ENCODE results near the gene CACNA2D4. TPM values are rescaled to one million over a fixed set of nuclear protein-coding genes. Genes with fewer than 3 reads are reported as not detected.
A peak's percentile ranks its signal among the peaks of the same experiment; 100 is the strongest.
"Not testable (repeated sequence)": the region's sequence is repeated elsewhere in the genome, so short reads cannot be mapped to it uniquely, and the experiment has no call there.

CACNA2D4 gene
- total and polyA plus RNA-seq, 5 donors from 2014 or later = 2.9 to 10.4 (median 6.4) TPM

DNA sequence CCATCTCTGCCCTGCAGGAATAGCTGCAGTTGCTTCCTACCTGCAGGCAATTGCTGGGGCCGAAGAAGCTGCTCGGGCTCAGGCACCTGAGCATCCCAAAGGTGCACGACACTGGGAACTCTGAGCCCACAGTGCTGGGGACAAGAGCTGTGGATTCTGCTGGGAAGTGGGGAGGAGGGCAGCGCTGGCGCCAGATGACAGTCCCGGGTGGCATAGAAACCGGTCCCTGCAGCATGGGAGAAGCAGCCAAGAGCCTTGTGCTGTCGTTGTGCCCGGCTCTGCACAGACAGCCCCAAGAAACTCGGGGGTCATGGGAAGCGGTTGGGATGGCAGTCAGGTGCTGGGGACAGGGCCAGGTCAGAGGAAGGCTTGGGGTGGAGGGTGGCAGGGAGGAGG is 97.6 kb downstream of the CACNA2D4 start:
- DNase-seq (no peak), ATAC-seq (ENCODE audit: low read depth in 2 of 2) (no peak)
- Mint-ChIP-seq H3K27ac (no peak overlapping the region), H3K4me3 (no peak overlapping the region), H3K36me3 (no peaks in the 10 kb centered on the region), H3K27me3 (peaks cover 31% of the 10 kb centered on the region), H3K9me3 (peaks cover 0 to 4% (median 0%) of the 10 kb centered on the region in 7 donors), H3K4me1 (peaks cover 0 to 4% (median 0%) of the 10 kb centered on the region in 4 donors)
- no peaks in the 10 kb centered on the region for H3K4me1 ChIP-seq (ENCODE audit: control insufficient read depth, insufficient read depth, low read length, poor library complexity, severe bottlenecking)
- no peak overlapping the region for H3K4me3 ChIP-seq (ENCODE audit: low read depth, low read length)
- no peak overlapping the region for H3K27ac ChIP-seq (ENCODE audit: insufficient read depth, low read length, poor library complexity, severe bottlenecking)
- no peaks in the 10 kb centered on the region for H3K36me3 ChIP-seq (ENCODE audit: control insufficient read depth, insufficient read depth, low read length)
- no peaks in the 10 kb centered on the region for H3K9me3 ChIP-seq (ENCODE audit: control insufficient read depth in 2 of 2, low read length in 2 of 2)
- no peaks in the 10 kb centered on the region for H3K27me3 ChIP-seq (ENCODE audit: control insufficient read depth, insufficient read depth, low read length)

DNA sequence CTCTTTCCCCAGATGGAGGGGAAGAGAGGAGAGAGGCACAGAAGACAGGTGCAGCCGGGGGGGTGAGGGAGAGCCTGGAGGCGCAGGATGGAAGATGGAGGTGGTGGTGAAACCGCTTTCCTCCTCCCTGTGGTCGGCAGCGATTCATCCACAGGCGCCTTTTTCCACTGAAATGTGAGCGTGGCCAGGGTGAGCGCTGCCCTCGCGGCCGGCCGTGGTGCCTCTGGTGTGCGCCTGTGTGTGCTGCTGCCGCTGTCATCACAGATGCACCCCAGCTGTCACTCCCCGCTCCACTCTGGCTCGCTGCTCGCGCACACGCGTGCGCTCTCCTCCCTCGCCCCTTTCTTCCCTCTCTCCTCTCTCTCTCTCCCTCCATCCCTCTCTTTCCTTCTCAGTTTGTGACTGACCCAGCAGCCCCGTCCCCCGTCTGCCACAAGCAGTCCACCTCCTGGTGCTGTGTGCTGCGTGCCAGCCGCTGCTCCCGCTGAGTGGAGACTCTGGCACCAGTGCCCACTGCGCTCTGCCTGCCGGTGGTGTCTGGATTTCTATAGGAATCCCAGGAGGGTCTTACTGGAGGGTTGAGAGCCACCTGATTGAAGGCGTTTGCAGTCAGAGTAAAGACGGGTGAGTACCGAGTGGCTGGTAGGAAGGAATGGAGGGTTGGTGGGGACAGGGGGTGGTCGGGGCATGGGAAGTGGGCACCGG is 98.1 kb downstream of the CACNA2D4 start, which contains the start of gene LRTM2:
Gene LRTM2 (plus strand): TSS at position 375 of the 705 bp plus-strand sequence. CDS start 7,584 bp downstream, outside the sequence.
- H3K27ac Mint-ChIP-seq = no peak within 1 kb of the TSS
- Histone ChIP-seq H3K4me3 (ENCODE audit: low read depth, low read length) (no peak within 1 kb of the TSS), H3K9me3 (ENCODE audit: control insufficient read depth in 2 of 2, low read length in 2 of 2) (no peaks in the 10 kb centered on the region), H3K4me1 (ENCODE audit: control insufficient read depth, insufficient read depth, low read length, poor library complexity, severe bottlenecking) (no peaks in the 10 kb centered on the region), H3K27ac (ENCODE audit: insufficient read depth, low read length, poor library complexity, severe bottlenecking) (no peak within 1 kb of the TSS), H3K36me3 (ENCODE audit: control insufficient read depth, insufficient read depth, low read length) (no peaks in the 10 kb centered on the region), H3K27me3 (ENCODE audit: control insufficient read depth, insufficient read depth, low read length) (no peaks in the 10 kb centered on the region)
- H3K9me3 Mint-ChIP-seq = peaks cover 0 to 4% (median 0%) of the 10 kb centered on the region in 7 donors
- H3K36me3 Mint-ChIP-seq = no peaks in the 10 kb centered on the region
- ATAC-seq (ENCODE audit: low read depth in 2 of 2) = no peak
- H3K27me3 Mint-ChIP-seq = peaks cover 37% of the 10 kb centered on the region
- no peak within 1 kb of the TSS for H3K4me3 Mint-ChIP-seq
- no peak for DNase-seq
- peaks cover 0 to 4% (median 0%) of the 10 kb centered on the region in 4 donors for H3K4me1 Mint-ChIP-seq

DNA sequence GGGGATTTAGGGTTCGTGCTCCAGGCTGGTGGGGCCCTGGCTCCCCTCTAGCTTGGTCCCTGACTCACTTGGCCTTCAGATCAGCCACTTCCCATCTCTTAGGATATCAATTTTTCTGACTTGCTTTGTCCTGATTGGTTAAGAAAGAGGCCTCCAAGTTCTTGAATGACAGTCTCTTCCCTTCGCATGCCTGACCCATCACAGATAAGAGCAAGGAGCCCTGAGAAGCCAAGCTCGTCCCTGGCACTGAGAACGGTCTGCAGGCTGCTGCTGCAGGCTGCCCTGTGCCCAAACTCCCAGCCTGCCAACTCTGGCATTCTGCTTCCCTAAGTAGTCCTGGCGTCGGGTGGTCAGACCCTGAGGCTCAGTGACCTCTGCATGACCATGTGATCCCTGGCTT is 98.9 kb downstream of the CACNA2D4 start:
- no peak overlapping the region for H3K27ac Mint-ChIP-seq
- peaks cover 43% of the 10 kb centered on the region for H3K27me3 Mint-ChIP-seq

DNA sequence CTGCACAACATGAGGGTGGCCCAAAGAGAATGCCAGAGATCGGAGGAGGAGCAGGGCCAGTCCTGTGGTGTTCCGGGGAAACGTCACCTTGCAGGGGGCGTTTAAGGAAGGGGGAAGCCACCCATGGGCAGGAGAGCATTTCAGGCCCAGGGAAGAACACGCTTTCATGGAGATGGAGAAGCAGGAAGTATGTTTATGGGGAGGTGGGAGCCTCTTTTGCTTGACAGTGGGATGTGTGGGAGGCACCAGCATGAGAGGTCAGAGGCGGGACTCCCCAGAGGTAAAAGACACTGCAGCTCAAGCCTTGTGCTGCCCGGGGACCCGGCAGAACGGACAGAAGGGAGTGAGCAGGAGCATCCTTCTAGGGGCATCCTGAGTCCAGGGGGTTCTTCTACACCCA is 99.4 kb downstream of the CACNA2D4 start:
- no peaks in the 10 kb centered on the region for H3K36me3 ChIP-seq (ENCODE audit: control insufficient read depth, insufficient read depth, low read length)
- Mint-ChIP-seq H3K4me1 (peaks cover 0 to 4% (median 0%) of the 10 kb centered on the region in 4 donors), H3K27ac (no peak overlapping the region), H3K27me3 (peaks cover 47% of the 10 kb centered on the region), H3K36me3 (no peaks in the 10 kb centered on the region), H3K4me3 (no peak overlapping the region), H3K9me3 (peaks cover 0 to 4% (median 0%) of the 10 kb centered on the region in 7 donors)
- no peak overlapping the region for H3K4me3 ChIP-seq (ENCODE audit: low read depth, low read length)
- no peaks in the 10 kb centered on the region for H3K27me3 ChIP-seq (ENCODE audit: control insufficient read depth, insufficient read depth, low read length)
- no peaks in the 10 kb centered on the region for H3K9me3 ChIP-seq (ENCODE audit: control insufficient read depth in 2 of 2, low read length in 2 of 2)
- ATAC-seq (ENCODE audit: low read depth in 2 of 2) (no peak), DNase-seq (no peak)
- no peak overlapping the region for H3K27ac ChIP-seq (ENCODE audit: insufficient read depth, low read length, poor library complexity, severe bottlenecking)
- H3K4me1 ChIP-seq (ENCODE audit: control insufficient read depth, insufficient read depth, low read length, poor library complexity, severe bottlenecking) = no peaks in the 10 kb centered on the region

More for the DNA sequence above, 98.9 kb downstream of the CACNA2D4 start:
- no peak overlapping the region for H3K27ac ChIP-seq (ENCODE audit: insufficient read depth, low read length, poor library complexity, severe bottlenecking)
- H3K36me3 Mint-ChIP-seq = no peaks in the 10 kb centered on the region
- no peaks in the 10 kb centered on the region for H3K4me1 ChIP-seq (ENCODE audit: control insufficient read depth, insufficient read depth, low read length, poor library complexity, severe bottlenecking)
- ATAC-seq (ENCODE audit: low read depth in 2 of 2) (no peak), DNase-seq (no peak)
- H3K4me3 Mint-ChIP-seq = no peak overlapping the region
- H3K9me3 ChIP-seq (ENCODE audit: control insufficient read depth in 2 of 2, low read length in 2 of 2) = no peaks in the 10 kb centered on the region
- H3K4me3 ChIP-seq (ENCODE audit: low read depth, low read length) = no peak overlapping the region
- H3K36me3 ChIP-seq (ENCODE audit: control insufficient read depth, insufficient read depth, low read length) = no peaks in the 10 kb centered on the region
- peaks cover 0 to 4% (median 0%) of the 10 kb centered on the region in 7 donors for H3K9me3 Mint-ChIP-seq
- no peaks in the 10 kb centered on the region for H3K27me3 ChIP-seq (ENCODE audit: control insufficient read depth, insufficient read depth, low read length)
- H3K4me1 Mint-ChIP-seq = peaks cover 0 to 4% (median 0%) of the 10 kb centered on the region in 4 donors

DNA sequence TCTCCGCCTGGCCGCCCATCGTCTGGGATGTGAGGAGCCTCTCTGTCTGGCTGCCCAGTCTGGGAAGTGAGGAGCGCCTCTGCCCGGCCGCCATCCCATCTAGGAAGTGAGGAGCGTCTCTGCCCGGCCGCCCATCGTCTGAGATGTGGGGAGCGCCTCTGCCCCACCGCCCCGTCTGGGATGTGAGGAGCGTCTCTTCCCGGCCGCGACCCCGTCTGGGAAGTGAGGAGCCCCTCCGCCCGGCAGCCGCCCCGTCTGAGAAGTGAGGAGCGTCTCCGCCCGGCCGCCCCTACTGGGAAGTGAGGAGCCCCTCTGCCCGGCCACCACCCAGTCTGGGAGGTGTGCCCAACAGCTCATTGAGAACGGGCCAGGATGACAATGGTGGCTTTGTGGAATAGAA is 100.5 kb downstream of the CACNA2D4 start:
- H3K27ac ChIP-seq (ENCODE audit: insufficient read depth, low read length, poor library complexity, severe bottlenecking); H3K36me3 Mint-ChIP-seq; H3K4me1 ChIP-seq (ENCODE audit: control insufficient read depth, insufficient read depth, low read length, poor library complexity, severe bottlenecking); ATAC-seq (ENCODE audit: low read depth in 2 of 2); H3K27ac Mint-ChIP-seq; H3K4me3 ChIP-seq (ENCODE audit: low read depth, low read length); H3K9me3 ChIP-seq (ENCODE audit: control insufficient read depth in 2 of 2, low read length in 2 of 2); H3K4me3 Mint-ChIP-seq; H3K9me3 Mint-ChIP-seq; H3K36me3 ChIP-seq (ENCODE audit: control insufficient read depth, insufficient read depth, low read length); H3K4me1 Mint-ChIP-seq; DNase-seq; H3K27me3 ChIP-seq (ENCODE audit: control insufficient read depth, insufficient read depth, low read length): not testable (repeated sequence)
- H3K27me3 Mint-ChIP-seq = peaks cover 42% of the 10 kb centered on the region

DNA sequence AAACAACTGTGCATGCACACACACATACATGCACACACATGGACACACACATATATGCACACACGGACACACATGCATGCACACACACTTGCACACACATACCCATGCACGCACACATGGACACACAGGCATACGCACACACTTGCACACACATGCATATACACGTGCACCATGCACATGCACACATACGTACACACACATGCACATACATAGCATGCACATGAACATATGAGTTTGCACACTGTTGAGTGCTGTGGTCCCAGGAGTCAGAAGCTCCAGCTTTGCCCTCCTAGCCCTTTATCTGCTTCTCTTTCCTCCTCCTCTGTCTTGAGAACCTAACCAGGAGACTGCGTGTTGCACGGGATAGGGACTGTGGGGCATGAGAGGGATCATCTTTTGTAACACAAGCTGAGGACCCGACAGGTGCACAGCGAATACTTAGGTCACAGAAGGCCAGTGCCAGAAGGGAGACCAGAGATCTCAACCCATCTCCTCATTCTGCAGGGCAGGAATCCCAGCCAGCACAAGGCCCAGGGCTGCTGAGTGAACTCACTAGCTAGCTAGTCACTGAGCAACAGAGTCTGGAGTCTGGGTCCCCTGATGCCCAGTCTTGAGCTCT is 101.6 kb downstream of the CACNA2D4 start:
- Histone ChIP-seq H3K4me1 (ENCODE audit: control insufficient read depth, insufficient read depth, low read length, poor library complexity, severe bottlenecking) (no peaks in the 10 kb centered on the region), H3K9me3 (ENCODE audit: control insufficient read depth in 2 of 2, low read length in 2 of 2) (no peaks in the 10 kb centered on the region), H3K27me3 (ENCODE audit: control insufficient read depth, insufficient read depth, low read length) (no peaks in the 10 kb centered on the region), H3K4me3 (ENCODE audit: low read depth, low read length) (no peak overlapping the region), H3K27ac (ENCODE audit: insufficient read depth, low read length, poor library complexity, severe bottlenecking) (no peak overlapping the region), H3K36me3 (ENCODE audit: control insufficient read depth, insufficient read depth, low read length) (no peaks in the 10 kb centered on the region)
- Mint-ChIP-seq H3K27ac (no peak overlapping the region), H3K9me3 (peaks cover 0 to 4% (median 0%) of the 10 kb centered on the region in 7 donors), H3K36me3 (no peaks in the 10 kb centered on the region), H3K27me3 (peaks cover 38% of the 10 kb centered on the region), H3K4me1 (peaks cover 0 to 6% (median 0%) of the 10 kb centered on the region in 4 donors), H3K4me3 (no peak overlapping the region)
- DNase-seq = no peak
- ATAC-seq (ENCODE audit: low read depth in 2 of 2) = no peak

DNA sequence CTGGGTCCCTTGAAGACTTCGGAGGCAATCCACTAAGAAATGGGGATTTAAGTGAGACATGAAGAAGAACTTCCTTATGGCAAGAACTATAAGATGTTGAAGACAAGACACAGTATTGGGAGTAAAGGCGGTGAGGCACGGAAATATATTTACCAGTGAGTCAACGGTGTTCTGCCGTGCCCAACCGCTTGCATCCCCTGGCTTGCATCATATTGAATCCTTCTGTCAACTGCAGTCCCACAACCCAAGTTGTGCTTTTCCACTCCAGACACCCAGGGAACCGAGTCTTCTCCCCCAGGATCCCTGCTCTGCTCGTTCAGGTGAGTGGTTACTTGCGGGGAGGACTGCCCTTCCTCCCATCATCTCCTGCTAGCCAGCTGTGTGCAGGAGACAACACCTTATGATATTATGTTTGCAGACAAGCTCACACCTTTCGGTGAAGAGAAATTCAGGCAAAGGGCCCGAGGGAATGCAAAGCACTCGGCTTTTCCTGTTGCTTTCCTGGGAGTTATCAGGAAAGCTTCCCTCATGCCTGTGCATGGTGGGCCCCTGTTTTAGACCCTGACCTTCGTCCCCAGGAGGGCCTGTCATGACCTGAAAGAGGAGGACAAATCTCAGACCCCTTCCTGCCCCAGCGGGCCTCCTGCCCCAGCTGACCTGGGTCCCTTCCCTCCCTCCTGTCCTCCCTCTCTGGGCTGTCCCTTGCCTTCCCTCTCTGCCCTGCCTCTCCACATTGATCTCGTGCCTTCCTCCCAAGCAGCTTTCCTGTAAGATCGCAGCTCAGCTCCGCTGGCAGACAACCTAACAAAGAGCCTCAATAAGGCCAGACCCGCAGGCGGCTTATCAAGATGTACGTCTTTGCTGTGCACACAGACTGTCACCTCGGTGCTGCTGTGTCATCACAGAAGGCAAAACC is 102.4 kb downstream of the CACNA2D4 start:
- no peak overlapping the region for H3K27ac Mint-ChIP-seq
- H3K36me3 Mint-ChIP-seq = no peaks in the 10 kb centered on the region
- DNase-seq (no peak), ATAC-seq (ENCODE audit: low read depth in 2 of 2) (no peak)
- peaks cover 0 to 4% (median 0%) of the 10 kb centered on the region in 7 donors for H3K9me3 Mint-ChIP-seq
- no peak overlapping the region for H3K4me3 ChIP-seq (ENCODE audit: low read depth, low read length)
- H3K36me3 ChIP-seq (ENCODE audit: control insufficient read depth, insufficient read depth, low read length) = no peaks in the 10 kb centered on the region
- H3K4me3 Mint-ChIP-seq = peak overlapping the region in 1 of 4 donors; percentile 23
- no peak overlapping the region for H3K27ac ChIP-seq (ENCODE audit: insufficient read depth, low read length, poor library complexity, severe bottlenecking)
- H3K27me3 ChIP-seq (ENCODE audit: control insufficient read depth, insufficient read depth, low read length) = no peaks in the 10 kb centered on the region
- H3K4me1 ChIP-seq (ENCODE audit: control insufficient read depth, insufficient read depth, low read length, poor library complexity, severe bottlenecking) = no peaks in the 10 kb centered on the region
- H3K4me1 Mint-ChIP-seq = peaks cover 0 to 10% (median 0%) of the 10 kb centered on the region in 4 donors
- H3K27me3 Mint-ChIP-seq = peaks cover 36% of the 10 kb centered on the region
- no peaks in the 10 kb centered on the region for H3K9me3 ChIP-seq (ENCODE audit: control insufficient read depth in 2 of 2, low read length in 2 of 2)
